ENCODE measurements around the gene ZNF71. TPM values are rescaled to one million over a fixed set of nuclear protein-coding genes. Genes with fewer than 3 reads are reported as not detected.

Gene ZNF71
- total and polyA plus RNA-seq, 2 of the 8 experiments (the other 6 are each of a cell fraction or from before 2014, with no cell fraction given): 8.2 to 12.4 TPM

DNA sequence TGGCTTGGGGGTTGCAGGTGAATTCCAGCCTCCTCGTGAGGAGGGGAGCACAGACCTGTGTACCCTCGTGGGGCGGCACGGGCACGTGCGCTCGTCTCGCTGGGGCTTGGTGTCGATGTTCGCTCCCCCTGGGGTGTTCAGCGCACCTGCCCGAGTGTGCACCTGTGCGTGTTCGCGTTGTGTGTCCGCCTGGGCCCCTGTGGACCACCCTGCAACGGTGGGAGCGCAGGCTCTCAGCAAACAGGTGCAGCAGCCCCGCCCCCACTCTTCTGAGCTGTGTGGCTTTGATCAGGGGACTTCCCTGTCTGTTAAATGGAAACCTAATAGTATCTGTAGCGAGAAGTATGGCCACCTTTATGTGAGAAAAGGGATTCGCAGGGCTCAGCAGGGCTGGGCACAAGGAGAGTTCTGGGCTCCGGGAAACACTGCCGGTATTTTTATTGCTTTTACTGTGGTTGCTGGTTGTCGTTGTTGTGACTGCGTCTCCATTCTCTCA lies 48.4 kb downstream of the ZNF71 start (continued):
- TF ChIP-seq, protein P1, sequence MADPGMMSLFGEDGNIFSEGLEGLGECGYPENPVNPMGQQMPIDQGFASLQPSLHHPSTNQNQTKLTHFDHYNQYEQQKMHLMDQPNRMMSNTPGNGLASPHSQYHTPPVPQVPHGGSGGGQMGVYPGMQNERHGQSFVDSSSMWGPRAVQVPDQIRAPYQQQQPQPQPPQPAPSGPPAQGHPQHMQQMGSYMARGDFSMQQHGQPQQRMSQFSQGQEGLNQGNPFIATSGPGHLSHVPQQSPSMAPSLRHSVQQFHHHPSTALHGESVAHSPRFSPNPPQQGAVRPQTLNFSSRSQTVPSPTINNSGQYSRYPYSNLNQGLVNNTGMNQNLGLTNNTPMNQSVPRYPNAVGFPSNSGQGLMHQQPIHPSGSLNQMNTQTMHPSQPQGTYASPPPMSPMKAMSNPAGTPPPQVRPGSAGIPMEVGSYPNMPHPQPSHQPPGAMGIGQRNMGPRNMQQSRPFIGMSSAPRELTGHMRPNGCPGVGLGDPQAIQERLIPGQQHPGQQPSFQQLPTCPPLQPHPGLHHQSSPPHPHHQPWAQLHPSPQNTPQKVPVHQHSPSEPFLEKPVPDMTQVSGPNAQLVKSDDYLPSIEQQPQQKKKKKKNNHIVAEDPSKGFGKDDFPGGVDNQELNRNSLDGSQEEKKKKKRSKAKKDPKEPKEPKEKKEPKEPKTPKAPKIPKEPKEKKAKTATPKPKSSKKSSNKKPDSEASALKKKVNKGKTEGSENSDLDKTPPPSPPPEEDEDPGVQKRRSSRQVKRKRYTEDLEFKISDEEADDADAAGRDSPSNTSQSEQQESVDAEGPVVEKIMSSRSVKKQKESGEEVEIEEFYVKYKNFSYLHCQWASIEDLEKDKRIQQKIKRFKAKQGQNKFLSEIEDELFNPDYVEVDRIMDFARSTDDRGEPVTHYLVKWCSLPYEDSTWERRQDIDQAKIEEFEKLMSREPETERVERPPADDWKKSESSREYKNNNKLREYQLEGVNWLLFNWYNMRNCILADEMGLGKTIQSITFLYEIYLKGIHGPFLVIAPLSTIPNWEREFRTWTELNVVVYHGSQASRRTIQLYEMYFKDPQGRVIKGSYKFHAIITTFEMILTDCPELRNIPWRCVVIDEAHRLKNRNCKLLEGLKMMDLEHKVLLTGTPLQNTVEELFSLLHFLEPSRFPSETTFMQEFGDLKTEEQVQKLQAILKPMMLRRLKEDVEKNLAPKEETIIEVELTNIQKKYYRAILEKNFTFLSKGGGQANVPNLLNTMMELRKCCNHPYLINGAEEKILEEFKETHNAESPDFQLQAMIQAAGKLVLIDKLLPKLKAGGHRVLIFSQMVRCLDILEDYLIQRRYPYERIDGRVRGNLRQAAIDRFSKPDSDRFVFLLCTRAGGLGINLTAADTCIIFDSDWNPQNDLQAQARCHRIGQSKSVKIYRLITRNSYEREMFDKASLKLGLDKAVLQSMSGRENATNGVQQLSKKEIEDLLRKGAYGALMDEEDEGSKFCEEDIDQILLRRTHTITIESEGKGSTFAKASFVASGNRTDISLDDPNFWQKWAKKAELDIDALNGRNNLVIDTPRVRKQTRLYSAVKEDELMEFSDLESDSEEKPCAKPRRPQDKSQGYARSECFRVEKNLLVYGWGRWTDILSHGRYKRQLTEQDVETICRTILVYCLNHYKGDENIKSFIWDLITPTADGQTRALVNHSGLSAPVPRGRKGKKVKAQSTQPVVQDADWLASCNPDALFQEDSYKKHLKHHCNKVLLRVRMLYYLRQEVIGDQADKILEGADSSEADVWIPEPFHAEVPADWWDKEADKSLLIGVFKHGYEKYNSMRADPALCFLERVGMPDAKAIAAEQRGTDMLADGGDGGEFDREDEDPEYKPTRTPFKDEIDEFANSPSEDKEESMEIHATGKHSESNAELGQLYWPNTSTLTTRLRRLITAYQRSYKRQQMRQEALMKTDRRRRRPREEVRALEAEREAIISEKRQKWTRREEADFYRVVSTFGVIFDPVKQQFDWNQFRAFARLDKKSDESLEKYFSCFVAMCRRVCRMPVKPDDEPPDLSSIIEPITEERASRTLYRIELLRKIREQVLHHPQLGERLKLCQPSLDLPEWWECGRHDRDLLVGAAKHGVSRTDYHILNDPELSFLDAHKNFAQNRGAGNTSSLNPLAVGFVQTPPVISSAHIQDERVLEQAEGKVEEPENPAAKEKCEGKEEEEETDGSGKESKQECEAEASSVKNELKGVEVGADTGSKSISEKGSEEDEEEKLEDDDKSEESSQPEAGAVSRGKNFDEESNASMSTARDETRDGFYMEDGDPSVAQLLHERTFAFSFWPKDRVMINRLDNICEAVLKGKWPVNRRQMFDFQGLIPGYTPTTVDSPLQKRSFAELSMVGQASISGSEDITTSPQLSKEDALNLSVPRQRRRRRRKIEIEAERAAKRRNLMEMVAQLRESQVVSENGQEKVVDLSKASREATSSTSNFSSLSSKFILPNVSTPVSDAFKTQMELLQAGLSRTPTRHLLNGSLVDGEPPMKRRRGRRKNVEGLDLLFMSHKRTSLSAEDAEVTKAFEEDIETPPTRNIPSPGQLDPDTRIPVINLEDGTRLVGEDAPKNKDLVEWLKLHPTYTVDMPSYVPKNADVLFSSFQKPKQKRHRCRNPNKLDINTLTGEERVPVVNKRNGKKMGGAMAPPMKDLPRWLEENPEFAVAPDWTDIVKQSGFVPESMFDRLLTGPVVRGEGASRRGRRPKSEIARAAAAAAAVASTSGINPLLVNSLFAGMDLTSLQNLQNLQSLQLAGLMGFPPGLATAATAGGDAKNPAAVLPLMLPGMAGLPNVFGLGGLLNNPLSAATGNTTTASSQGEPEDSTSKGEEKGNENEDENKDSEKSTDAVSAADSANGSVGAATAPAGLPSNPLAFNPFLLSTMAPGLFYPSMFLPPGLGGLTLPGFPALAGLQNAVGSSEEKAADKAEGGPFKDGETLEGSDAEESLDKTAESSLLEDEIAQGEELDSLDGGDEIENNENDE (IDR thresholded peaks at IDR 0.05; ENCODE audit: insufficient replicate concordance, low read length): no peak
- TF ChIP-seq CBX5 (IDR thresholded peaks at IDR 0.05; ENCODE audit: low read depth, low read length) (no peak), ATF2 (IDR thresholded peaks at IDR 0.05; ENCODE audit: low read length) (no peak), RBBP5 (IDR thresholded peaks at IDR 0.05; ENCODE audit: borderline replicate concordance, low read depth, low read length) (no peak), CBX8 (IDR thresholded peaks at IDR 0.05; ENCODE audit: borderline replicate concordance, low read depth, low read length) (no peak), RXRA (IDR thresholded peaks at IDR 0.05; ENCODE audit: insufficient read depth, low read depth, low read length) (no peak), JUN (IDR thresholded peaks at IDR 0.05; ENCODE audit: low read depth, low read length) (no peak), RNF2 (IDR thresholded peaks at IDR 0.05; ENCODE audit: borderline replicate concordance, low read depth, low read length, missing control alignments, poor library complexity, severe bottlenecking) (no peak)
- TF ChIP-seq, protein P2, sequence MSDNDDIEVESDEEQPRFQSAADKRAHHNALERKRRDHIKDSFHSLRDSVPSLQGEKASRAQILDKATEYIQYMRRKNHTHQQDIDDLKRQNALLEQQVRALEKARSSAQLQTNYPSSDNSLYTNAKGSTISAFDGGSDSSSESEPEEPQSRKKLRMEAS (IDR thresholded peaks at IDR 0.05): no peak

Measured in H1 (cell line).